ENCODE measurements around the gene SLF2. TPM values are rescaled to one million over a fixed set of nuclear protein-coding genes. Genes with fewer than 3 reads are reported as not detected.

Gene SLF2
- total RNA-seq, 1 experiment from 2014 or later: 23.1 TPM

DNA sequence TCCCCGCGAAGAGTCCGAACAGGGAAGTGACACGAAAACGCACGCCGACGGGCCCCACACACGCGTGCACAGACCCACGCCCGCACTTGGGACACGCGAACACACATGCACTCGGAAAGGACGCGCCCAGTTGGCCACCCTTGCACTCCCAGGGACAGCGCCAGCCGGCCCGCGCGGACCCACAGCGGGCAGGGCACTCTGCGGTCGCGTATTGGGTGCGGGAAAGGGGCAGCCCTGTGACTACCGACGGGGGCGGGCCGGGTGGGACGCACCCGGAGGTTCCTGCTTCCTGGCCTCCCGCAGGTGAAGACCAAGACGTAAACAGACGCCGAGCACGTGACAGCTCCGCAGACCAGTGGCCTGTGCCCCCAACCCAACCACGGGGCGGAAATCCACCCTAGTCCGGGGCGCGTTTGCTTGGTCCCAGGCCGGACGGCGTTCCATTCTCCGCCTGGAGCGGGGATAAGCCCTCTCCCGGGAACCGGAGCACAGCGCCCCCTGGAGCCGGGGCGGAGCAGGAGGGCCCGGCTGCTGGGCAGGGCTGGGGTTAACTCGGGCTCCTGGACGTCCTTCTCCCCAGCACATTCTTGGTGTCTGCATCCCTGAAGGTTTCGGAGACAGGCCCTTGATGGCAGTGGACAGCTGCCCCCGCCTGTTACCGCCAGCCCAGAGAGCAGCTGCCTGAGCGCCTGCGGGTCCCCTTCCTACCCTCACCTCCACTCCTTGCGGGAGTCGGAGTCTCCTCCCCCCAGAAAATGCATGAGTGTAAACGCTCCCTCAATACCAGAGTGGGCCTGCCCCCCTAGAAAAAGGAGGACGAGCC, 84.8 kb downstream of the SLF2 start:
- H4K8ac ChIP-seq (replicated peaks; ENCODE audit: insufficient read length, low read depth, low read length): no peak overlapping the region
- no peak overlapping the region for H4K5ac ChIP-seq (ENCODE audit: insufficient read length, low read depth, low read length)
- H2AK5ac ChIP-seq (ENCODE audit: insufficient read length, low read length): no peak overlapping the region
- no peak overlapping the region for H2BK12ac ChIP-seq (ENCODE audit: insufficient read length, low read depth, low read length)
- H4K20me1 ChIP-seq (ENCODE audit: control insufficient read depth, insufficient read depth, insufficient read length): no peaks in the 10 kb centered on the region
- peak overlapping the region; percentile 58; the same call in 1 of the 2 replicates for H3K14ac ChIP-seq (ENCODE audit: insufficient read depth, low read length)
- no peak overlapping the region for H3K27ac ChIP-seq (ENCODE audit: insufficient read length, low read depth, low read length)
- no peaks in the 10 kb centered on the region; a peak in 2 of 5 replicates for H3K9me3 Mint-ChIP-seq
- DNase-seq: peak; percentile 94
- no peak overlapping the region for H2BK5ac ChIP-seq (ENCODE audit: insufficient read length, low read length)
- no peak overlapping the region for H2AFZ ChIP-seq (ENCODE audit: low read length)
- H3K4ac ChIP-seq (ENCODE audit: low read depth, low read length): no peak overlapping the region
- peak overlapping the region; percentile 11 for H3K9ac ChIP-seq (ENCODE audit: extremely low read depth, insufficient read length, low read length)
- H3K9me3 ChIP-seq (ENCODE audit: control insufficient read depth, low read depth, low read length): no peaks in the 10 kb centered on the region
- H3K4me1 ChIP-seq (ENCODE audit: insufficient read depth, low read length): peaks cover 2% of the 10 kb centered on the region; the same call in 1 of the 2 replicates
- H3K23me2 ChIP-seq (ENCODE audit: insufficient read length, low read depth, low read length, poor library complexity, severe bottlenecking): peaks cover 33% of the 10 kb centered on the region
- no peaks in the 10 kb centered on the region for H3K27me3 Mint-ChIP-seq (ENCODE audit: low read depth)
- TF ChIP-seq CTCF (conservative IDR thresholded peaks at IDR 0.05): peak; percentile 97
- peak overlapping the region; percentile 72 to 84 for H3K4me3 Mint-ChIP-seq
- H3K27ac Mint-ChIP-seq: peak overlapping the region; percentile 90 to 92 (median 90); a peak in 6 of 7 replicates
- WGBS (ENCODE audit: extremely low coverage, insufficient read length, low lambda C conversion rate): no CpG with 5 or more reads among the region's 66 CpGs
- no peak overlapping the region for H4K91ac ChIP-seq (ENCODE audit: insufficient read length, low read depth, low read length)
- no peaks in the 10 kb centered on the region; the same call in 1 of the 2 replicates for H3K79me2 ChIP-seq (ENCODE audit: insufficient read depth, low read length)
- peaks cover 35 to 39% of the 10 kb centered on the region in 2 experiments for H3K4me1 Mint-ChIP-seq
- H3K36me3 Mint-ChIP-seq (ENCODE audit: insufficient read depth in 1 of 3, low read depth in 3 of 3): peaks cover 18 to 28% (median 22%) of the 10 kb centered on the region in 3 experiments
- no peak overlapping the region for H2BK120ac ChIP-seq (ENCODE audit: low read depth, low read length, poor library complexity, severe bottlenecking)
- peak overlapping the region; percentile 98 for H3K4me2 ChIP-seq (ENCODE audit: insufficient read depth, insufficient read length, low read length)
- no peak overlapping the region for H3K23ac ChIP-seq (ENCODE audit: insufficient read length, low read depth, low read length)
- no peak overlapping the region for H3T11ph ChIP-seq (ENCODE audit: low read length)
- H2BK15ac ChIP-seq (ENCODE audit: low read depth, low read length): no peak overlapping the region
- no peaks in the 10 kb centered on the region for H3K27me3 ChIP-seq (ENCODE audit: insufficient read depth, low read length)
- no peak overlapping the region for H2BK20ac ChIP-seq (ENCODE audit: low read depth, low read length, poor library complexity, severe bottlenecking)
- H3K79me1 ChIP-seq (ENCODE audit: insufficient read depth, low read depth, low read length, poor library complexity, severe bottlenecking): no peaks in the 10 kb centered on the region
- H3K18ac ChIP-seq (ENCODE audit: insufficient read length, low read depth, low read length): peak overlapping the region; percentile 39
- no peak overlapping the region for H3K56ac ChIP-seq (ENCODE audit: insufficient read length, low read depth, low read length)

Data from H9 (cell line).